GM19238 (cell line): ENCODE measurements around the gene CACNA1I.

Source experiments
- DNase-seq: peaks from one replicate; pipeline ENCODE4 v3.0.0; 2011; ENCODE audit warnings: low spot score; ENCODE audit not compliant: insufficient read length

The CACNA1I gene

GRCh38 chr22:39597236-39597869 lies 26.8 kb downstream of the CACNA1I start:
- no peak for DNase-seq

- DNase-seq: no peak
Observed at GRCh38 chr22:39598017-39598965, 27.7 kb downstream of the CACNA1I start.

- no peak for DNase-seq
Observed at GRCh38 chr22:39600491-39601179, 30.1 kb downstream of the CACNA1I start.

- no peak for DNase-seq
Observed at GRCh38 chr22:39601180-39601535, 30.6 kb downstream of the CACNA1I start.

GRCh38 chr22:39603345-39603744 lies 32.8 kb downstream of the CACNA1I start:
- DNase-seq: no peak

GRCh38 chr22:39610246-39610645 lies 39.7 kb downstream of the CACNA1I start:
- no peak for DNase-seq

GRCh38 chr22:39610766-39611165 lies 40.2 kb downstream of the CACNA1I start:
- no peak for DNase-seq

- DNase-seq: no peak
Observed at GRCh38 chr22:39611360-39611759, 40.8 kb downstream of the CACNA1I start.

- DNase-seq: no peak
Observed at GRCh38 chr22:39612811-39613548, 42.4 kb downstream of the CACNA1I start.

- DNase-seq: no peak
Observed at GRCh38 chr22:39613549-39613921, 43.0 kb downstream of the CACNA1I start.

GRCh38 chr22:39614442-39614841 lies 43.9 kb downstream of the CACNA1I start:
- no peak for DNase-seq

- DNase-seq: no peak
Observed at GRCh38 chr22:39616051-39616450, 45.5 kb downstream of the CACNA1I start.

- DNase-seq: no peak
Observed at GRCh38 chr22:39616781-39617180, 46.2 kb downstream of the CACNA1I start.

GRCh38 chr22:39617342-39617741 lies 46.8 kb downstream of the CACNA1I start:
- DNase-seq: no peak

- no peak for DNase-seq
Observed at GRCh38 chr22:39617970-39618757, 47.6 kb downstream of the CACNA1I start.

GRCh38 chr22:39618996-39619530 lies 48.5 kb downstream of the CACNA1I start:
- DNase-seq: no peak

- DNase-seq: no peak
Observed at GRCh38 chr22:39620924-39621690, 50.6 kb downstream of the CACNA1I start.

GRCh38 chr22:39621826-39622225 lies 51.3 kb downstream of the CACNA1I start:
- no peak for DNase-seq

- DNase-seq: peak; percentile 32
Observed at GRCh38 chr22:39622881-39623367, 52.4 kb downstream of the CACNA1I start.
